ENCODE measurements around the gene GRIK3.
A peak's percentile ranks its signal among the peaks of the same experiment; 100 is the strongest.
"Not testable (repeated sequence)": the region's sequence is repeated elsewhere in the genome, so short reads cannot be mapped to it uniquely, and the experiment has no call there.

Gene GRIK3

DNA sequence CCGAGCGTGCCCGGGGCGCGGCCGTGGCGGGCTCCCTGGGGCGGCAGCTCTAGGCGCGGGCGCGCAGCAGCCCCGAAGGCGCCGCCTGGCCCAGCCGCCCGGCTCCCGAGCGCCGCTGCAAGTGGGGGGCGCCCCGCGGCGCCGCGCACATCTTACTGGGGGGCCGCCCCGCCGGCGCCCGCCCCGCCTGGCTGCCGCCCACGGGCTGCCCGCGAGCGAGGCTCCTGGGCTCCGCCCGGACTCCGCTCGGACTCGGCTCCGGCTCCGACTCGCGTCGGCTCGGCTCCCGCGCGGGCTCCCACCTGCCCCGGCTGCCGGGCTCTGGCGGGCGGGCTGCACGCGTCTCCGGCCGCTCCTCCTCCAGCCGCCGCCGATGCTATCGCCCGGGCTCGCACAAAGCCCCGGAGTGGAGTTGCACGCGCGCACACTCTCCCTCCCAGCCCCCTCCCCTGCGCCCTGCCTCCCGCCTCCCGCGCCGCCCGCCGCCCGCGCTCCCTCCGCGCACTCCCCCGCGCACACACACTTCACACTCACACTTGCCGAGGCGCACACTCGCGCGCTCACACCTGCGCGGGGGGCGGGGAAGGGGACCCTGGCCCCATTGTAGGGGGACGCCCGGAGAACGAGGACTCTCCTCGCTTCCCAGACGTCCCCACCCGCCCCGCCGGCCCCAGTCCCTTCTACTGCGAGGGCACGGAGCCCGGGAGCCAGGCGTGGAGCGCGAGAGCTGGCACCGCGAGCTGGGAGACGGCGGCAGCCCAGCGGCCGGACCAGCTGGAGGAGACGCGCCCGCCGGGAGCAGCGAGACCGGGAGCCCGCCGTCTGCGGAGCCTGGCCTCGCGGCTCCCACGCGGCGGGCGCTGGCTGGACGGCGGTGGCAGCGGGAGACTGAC is at the start of gene GRIK3:
GRIK3 (minus strand) TSS at position 395 of the 893 bp plus-strand sequence. CDS start 407 bp downstream, outside the sequence.
- DNase-seq (ENCODE audit: low spot score), result peak; percentile 38

DNA sequence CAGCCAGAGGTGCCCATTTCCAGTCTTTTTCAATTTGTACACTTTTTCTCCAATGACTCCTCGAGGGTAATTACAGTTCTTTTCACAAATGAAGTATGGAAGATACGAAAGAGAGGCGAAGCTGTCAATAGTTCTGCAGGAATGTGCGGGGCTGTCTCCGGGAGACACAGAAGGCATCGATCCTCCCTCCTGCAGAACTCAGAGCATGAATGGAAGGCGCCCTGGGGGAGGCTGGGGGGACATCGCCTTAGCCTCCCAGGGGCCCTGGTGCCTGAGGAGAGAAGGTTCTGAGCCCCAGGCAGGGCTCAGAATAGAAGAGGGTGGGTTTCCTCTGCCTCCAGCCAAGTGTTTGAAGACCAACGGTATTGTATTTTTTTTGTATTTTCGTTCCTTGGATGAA is 49.7 kb upstream of the GRIK3 start:
- DNase-seq (ENCODE audit: low spot score), result no peak

DNA sequence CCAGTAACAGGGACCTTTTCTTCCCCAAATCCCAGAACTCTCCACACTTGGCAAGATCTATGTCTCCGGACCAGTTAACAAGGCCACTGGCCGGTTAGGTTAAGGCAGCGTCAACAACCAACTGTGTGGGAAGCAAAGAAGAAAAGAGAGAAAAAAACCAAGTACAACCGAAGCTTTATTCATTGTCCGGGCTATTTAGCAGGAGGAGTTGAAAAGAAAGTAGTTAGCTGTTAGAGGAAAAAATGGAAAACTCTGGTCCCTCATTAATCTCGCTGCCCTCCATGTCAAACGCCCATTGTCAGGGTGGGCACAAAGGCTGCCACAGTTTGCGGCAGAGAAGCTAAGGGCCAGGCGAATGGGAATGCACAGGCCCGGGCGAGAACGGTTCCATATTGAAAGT is 49.3 kb upstream of the GRIK3 start:
- DNase-seq (ENCODE audit: low spot score), result no peak

DNA sequence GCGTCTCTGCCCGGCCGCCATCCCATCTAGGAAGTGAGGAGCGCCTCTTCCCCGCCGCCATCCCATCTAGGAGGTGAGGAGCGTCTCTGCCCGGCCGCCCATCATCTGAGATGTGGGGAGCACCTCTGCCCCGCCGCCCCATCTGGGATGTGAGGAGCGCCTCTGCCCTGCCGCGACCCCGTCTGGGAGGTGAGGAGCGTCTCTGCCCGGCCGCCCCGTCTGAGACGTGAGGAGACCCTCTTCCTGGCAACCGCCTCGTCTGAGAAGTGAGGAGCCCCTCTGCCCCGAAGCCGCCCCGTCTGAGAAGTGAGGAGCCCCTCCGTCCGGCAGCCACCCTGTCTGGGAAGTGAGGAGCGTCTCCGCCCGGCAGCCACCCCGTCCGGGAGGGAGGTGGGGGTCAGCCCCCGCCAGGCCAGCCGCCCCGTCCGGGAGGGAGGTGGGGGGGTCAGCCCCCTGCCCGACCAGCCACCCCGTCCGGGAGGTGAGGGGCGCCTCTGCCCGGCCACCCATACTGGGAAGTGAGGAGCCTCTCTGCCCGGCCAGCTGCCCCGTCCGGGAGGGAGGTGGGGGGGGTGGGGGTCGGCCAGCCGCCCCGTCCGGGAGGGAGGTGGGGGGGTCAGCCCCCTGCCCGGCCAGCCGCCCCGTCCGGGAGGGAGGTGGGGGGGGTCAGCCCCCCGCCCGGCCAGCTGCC is 46.1 kb upstream of the GRIK3 start:
- DNase-seq (ENCODE audit: low spot score), result not testable (repeated sequence)

- no peak for DNase-seq (ENCODE audit: low spot score)
Observed at GRCh38 chr1:37078866-37079265, 44.6 kb upstream of the GRIK3 start.

DNA sequence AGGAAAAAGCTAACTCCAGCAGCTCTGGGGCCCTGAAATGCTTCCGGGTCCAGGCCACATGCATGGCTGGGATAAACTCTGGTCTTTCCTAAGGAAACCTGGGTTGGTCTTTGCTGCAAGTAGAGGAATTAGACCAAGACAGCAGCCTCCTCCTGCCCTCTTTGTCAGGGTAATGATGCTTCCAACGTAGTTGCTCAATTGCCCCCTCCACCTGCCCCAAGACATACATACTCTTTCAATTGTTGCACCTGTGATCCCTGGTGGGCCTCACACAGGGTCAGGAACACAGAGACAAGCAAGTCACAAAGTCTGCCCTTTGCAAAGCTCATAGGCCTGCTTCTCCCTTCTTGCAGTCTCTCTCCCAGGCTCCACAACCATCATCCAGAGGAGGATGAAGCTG is 41.9 kb upstream of the GRIK3 start:
- DNase-seq (ENCODE audit: low spot score), result no peak

DNA sequence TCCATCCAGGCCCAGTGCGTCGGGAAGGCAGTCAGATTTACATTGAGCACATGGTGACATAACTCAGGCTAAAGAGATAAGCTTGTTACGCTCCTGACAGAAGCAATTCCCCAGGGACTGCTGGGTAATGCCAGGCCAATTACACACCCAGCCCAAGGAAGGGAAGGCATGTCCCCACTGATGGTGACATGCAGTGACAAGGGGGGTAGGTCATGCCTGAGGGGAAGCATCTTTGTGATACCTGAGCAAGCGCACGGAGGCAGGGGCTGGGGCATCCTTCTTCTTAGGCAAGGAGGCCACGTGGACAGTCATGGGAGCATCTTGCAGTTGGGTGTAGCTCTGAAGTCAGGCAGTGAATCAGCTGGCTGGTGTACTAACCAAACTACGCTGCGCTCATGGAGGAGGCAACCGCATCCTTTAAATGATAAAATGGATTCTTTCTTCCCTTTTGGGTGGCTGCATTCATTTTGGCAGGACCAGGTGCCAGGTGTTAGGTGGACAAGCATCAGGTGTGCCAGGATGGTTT is 39.6 kb upstream of the GRIK3 start:
- no peak for DNase-seq (ENCODE audit: low spot score)

GRCh38 chr1:37073152-37073853 is 39.0 kb upstream of the GRIK3 start:
- no peak for DNase-seq (ENCODE audit: low spot score)

DNA sequence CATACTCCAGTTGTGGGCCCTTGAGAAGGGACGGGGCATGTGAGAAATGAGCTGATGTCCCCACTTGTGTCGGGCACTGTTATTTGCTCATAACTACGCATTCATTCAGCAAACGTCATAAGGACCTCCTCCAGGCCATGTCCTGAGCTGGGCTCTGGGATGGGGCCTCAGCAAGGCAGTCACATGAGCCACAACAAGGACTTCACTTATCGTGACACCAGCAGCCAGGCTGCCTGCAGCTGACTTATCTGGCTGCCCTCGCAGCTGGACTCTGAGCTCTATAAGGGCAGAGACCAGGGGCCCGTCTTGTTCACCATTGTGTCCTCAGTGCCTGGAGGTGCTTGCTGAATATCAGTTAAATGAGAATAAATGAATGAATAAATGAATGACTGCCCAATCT is 37.5 kb upstream of the GRIK3 start:
- DNase-seq (ENCODE audit: low spot score), result no peak

GRCh38 chr1:37070126-37070525 is 35.8 kb upstream of the GRIK3 start:
- no peak for DNase-seq (ENCODE audit: low spot score)

GRCh38 chr1:37069406-37069805 is 35.1 kb upstream of the GRIK3 start:
- no peak for DNase-seq (ENCODE audit: low spot score)

DNA sequence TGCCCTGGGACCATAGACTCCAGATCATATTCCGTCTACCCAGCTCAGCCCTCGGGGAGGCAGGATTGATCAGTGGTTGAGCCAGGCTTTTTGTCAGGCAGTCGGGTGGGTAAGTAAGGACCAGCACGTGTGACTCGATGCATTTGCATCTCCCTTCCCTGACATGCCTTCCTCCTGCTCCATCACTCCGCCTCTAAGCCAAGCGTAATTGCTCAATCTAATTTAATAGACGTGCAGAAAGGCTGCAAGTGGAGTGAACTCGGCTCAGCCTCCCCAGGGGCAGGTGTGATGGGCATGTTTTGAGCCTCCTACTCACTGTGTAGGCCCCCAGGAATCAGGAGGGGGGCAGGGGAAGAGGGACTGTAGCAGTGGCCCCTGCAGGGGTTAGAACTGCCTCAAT is 34.6 kb upstream of the GRIK3 start:
- DNase-seq (ENCODE audit: low spot score), result no peak

DNA sequence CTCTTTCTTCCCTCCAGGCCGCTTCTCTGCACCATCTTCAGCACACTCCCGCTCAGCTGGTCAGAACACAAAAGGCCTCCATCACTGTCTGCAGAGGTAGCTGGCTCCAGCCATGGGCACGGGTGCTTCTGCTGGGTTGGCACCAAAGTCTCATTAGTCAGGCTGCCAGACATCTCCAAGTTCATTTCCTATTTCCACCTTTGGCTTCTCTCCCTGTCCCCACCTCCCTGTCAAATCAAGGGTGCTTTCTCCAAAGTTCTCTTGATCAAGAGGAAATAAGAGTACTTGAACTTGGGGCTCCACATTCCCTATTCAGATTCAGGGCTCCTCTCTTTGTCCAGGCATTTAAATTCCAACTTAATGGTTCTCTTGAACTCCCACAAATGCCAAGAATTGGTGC is 33.9 kb upstream of the GRIK3 start:
- no peak for DNase-seq (ENCODE audit: low spot score)

- DNase-seq (ENCODE audit: low spot score), result no peak
Observed at GRCh38 chr1:37064039-37064438, 29.7 kb upstream of the GRIK3 start.

GRCh38 chr1:37059346-37059745 is 25.0 kb upstream of the GRIK3 start:
- no peak for DNase-seq (ENCODE audit: low spot score)

DNA sequence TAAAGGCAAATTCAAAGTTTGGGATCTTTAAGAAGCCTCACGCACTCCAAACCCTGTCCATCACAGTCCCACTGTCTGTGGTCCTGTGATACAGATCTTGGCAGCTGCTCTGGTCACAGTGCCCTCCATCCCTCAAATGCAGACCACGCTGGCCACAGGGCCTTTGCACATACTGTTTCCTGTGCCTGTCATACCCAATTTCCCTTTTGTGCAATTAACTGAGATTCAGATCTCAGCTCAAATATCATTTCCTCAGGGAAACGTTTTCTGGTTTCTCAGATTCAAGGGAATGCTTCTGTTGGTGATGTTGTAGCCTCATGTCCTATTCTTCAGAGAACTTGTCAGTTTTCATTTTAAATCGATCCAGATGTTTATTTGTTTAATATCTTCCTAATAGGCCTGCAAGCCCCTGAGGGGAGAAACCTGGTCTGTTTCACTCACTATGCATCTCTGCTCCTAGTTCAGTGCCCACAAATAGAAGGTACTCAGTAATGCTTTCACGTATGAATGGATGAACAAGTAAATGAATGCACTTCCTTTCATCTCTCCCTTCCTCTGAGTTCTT is 24.2 kb upstream of the GRIK3 start:
- no peak for DNase-seq (ENCODE audit: low spot score)

DNA sequence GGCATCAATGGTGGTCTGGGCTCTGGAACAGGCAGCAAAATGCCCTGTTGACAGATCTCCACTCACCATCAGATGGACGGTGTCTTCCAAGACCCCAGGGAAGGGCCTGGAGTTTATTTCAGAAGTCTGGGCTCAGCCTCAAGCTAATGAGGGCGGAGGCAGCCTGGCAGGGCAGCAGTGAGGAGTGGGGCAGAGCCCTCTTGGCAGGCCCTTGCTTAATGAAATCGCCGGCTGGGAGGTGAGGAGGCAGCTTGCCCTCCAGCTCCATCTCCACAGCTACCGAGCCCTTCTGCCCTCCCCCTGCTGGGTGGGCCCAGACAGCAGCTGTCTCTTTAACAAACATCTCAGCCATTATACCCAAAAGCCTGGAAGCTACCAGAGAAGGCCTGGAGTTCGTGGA is 22.0 kb upstream of the GRIK3 start:
- DNase-seq (ENCODE audit: low spot score), result no peak

- DNase-seq (ENCODE audit: low spot score), result no peak
Observed at GRCh38 chr1:37055631-37056030, 21.3 kb upstream of the GRIK3 start.

- no peak for DNase-seq (ENCODE audit: low spot score)
Observed at GRCh38 chr1:37053173-37053572, 18.9 kb upstream of the GRIK3 start.

DNA sequence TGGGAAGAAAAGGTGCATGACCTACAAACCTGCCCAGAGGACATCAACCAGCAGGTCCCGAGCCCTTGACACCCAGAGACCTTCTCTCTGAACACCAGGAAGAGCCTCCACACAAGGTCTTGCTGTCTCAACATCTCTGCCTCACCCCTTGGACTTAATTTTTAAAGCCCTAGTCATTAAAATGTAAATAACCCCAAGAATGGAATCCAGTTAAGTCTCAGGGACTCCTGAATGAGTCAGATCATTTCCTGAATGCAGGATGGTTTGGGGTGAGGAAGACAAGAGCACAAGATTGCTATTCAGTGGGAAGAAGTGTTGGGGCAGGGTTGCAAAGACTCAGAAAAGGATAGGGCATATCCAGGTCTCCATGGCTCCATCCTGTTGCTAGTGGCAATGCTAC is 17.8 kb upstream of the GRIK3 start:
- DNase-seq (ENCODE audit: low spot score), result no peak

- DNase-seq (ENCODE audit: low spot score), result no peak
Observed at GRCh38 chr1:37051346-37051745, 17.0 kb upstream of the GRIK3 start.

DNA sequence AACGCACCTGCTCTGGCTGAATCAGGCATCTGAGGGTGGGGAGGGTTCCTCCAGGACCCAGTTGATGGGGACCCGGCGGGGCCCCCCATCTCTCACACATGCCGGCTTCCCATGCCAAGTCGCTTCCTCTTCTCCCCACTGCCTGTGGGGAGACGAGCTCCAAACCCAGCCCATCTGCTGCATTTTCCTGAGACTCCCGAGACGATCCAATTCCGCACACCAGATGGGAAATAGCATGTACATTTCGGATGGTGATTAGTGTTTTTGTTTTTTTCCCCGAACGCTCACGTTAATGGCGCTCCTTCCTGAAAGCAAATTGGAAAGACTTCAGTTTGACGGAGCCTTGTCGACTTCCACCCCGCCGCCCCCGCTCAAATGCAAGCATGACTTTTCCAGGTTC is 13.2 kb upstream of the GRIK3 start:
- no peak for DNase-seq (ENCODE audit: low spot score)

Measured in AG20443 (cell line).